Neuronal stem cell (in vitro differentiated cells): ENCODE measurements around the gene PCDH17.

ENCODE experiments used
- DNase-seq: peaks from one replicate; pipeline ENCODE4 v3.0.0-alpha.2; 2013; ENCODE audit warnings: low spot score
- H2AFZ ChIP-seq: one replicate; pipeline ENCODE4 v1.6.1; 2013; ENCODE audit warnings: mild to moderate bottlenecking, low read length, inconsistent platforms
- H2AK5ac ChIP-seq: 2 replicates; pipeline ENCODE4 v1.6.1; 2013; ENCODE audit warnings: low read depth, mild to moderate bottlenecking, inconsistent platforms, low read length, moderate library complexity, mixed read lengths
- H2BK120ac ChIP-seq: 2 replicates; pipeline ENCODE4 v1.6.1; 2013; ENCODE audit warnings: low read depth, mild to moderate bottlenecking, inconsistent platforms, low read length, moderate library complexity, mixed read lengths
- H2BK12ac ChIP-seq: one replicate; pipeline ENCODE4 v1.6.1; 2013; ENCODE audit warnings: low read length, inconsistent platforms
- H2BK15ac ChIP-seq: 2 replicates; pipeline ENCODE4 v1.6.1; 2013; ENCODE audit warnings: mild to moderate bottlenecking, low read length, inconsistent platforms, mixed read lengths
- H2BK5ac ChIP-seq: one replicate; pipeline ENCODE4 v1.6.1; 2013; ENCODE audit warnings: inconsistent platforms, mild to moderate bottlenecking, low read length, moderate library complexity
- H3K14ac ChIP-seq: one replicate; pipeline ENCODE4 v1.6.1; 2013; ENCODE audit warnings: low read length, inconsistent platforms
- H3K18ac ChIP-seq: 2 replicates; pipeline ENCODE4 v1.6.1; 2013; ENCODE audit warnings: low read length, inconsistent platforms
- H3K23ac ChIP-seq: 2 replicates; pipeline ENCODE4 v1.6.1; 2013; ENCODE audit warnings: low read depth, mild to moderate bottlenecking, mixed read lengths, low read length, inconsistent platforms; ENCODE audit not compliant: poor library complexity
- H3K27ac ChIP-seq: replicated peaks from 3 replicates; pipeline ENCODE4 v1.5.1; 2013; ENCODE audit warnings: low read length, inconsistent platforms
- H3K27me3 ChIP-seq, 3 experiments: 2 replicates each; pipeline ENCODE4 v1.6.1; 2013; ENCODE audit warnings: low read length in 3 of 3, mild to moderate bottlenecking in 2 of 3, inconsistent platforms in 1 of 3, low read depth in 1 of 3, mixed read lengths in 1 of 3, moderate library complexity in 1 of 3; ENCODE audit not compliant: control insufficient read depth in 3 of 3, insufficient read depth in 3 of 3
- H3K36me3 ChIP-seq, 2 donors: replicated peaks in 1 of 2; 2 replicates each; pipeline ENCODE4 v1.6.1; 2013; ENCODE audit warnings: low read length in 2 of 2; ENCODE audit not compliant: control insufficient read depth in 2 of 2, insufficient read depth in 2 of 2
- H3K4ac ChIP-seq: 2 replicates; pipeline ENCODE4 v1.6.1; 2013; ENCODE audit warnings: inconsistent platforms, mild to moderate bottlenecking, low read length, moderate library complexity
- H3K4me1 ChIP-seq, 2 donors: 1 replicate in 1 of 2; 2 replicates in 1 of 2; pipeline ENCODE4 v1.6.1; 2013; ENCODE audit warnings: low read length in 2 of 2, low read depth in 1 of 2; ENCODE audit not compliant: control insufficient read depth in 2 of 2, insufficient read depth in 1 of 2
- H3K4me2 ChIP-seq: one replicate; pipeline ENCODE4 v1.6.1; 2013; ENCODE audit warnings: mild to moderate bottlenecking, low read length, inconsistent platforms; ENCODE audit not compliant: insufficient read depth, poor library complexity, severe bottlenecking
- H3K4me3 ChIP-seq, 2 donors: 2 replicates each; pipeline ENCODE4 v1.5.1; 2013; ENCODE audit warnings: low read length in 2 of 2, mild to moderate bottlenecking in 2 of 2, inconsistent platforms in 1 of 2, moderate library complexity in 1 of 2
- H3K79me1 ChIP-seq: one replicate; pipeline ENCODE4 v1.6.1; 2013; ENCODE audit warnings: low read depth, mild to moderate bottlenecking, inconsistent platforms, low read length, moderate library complexity
- H3K9ac ChIP-seq: one replicate; pipeline ENCODE4 v1.6.1; 2013; ENCODE audit warnings: mild to moderate bottlenecking, low read depth, low read length, inconsistent platforms; ENCODE audit not compliant: poor library complexity
- H3K9me3 ChIP-seq, 2 donors: replicated peaks in 1 of 2; 2 replicates each; pipeline versions ENCODE3 to v1.6.1; 2013; ENCODE audit warnings: low read length in 2 of 2, mild to moderate bottlenecking in 2 of 2, inconsistent platforms in 1 of 2, low read depth in 1 of 2, mixed read lengths in 1 of 2, moderate library complexity in 1 of 2; ENCODE audit not compliant: control insufficient read depth in 2 of 2, insufficient read depth in 1 of 2
- H4K8ac ChIP-seq: one replicate; pipeline ENCODE4 v1.6.1; 2013; ENCODE audit warnings: low read depth, mild to moderate bottlenecking, inconsistent platforms, low read length, moderate library complexity
- H4K91ac ChIP-seq: one replicate; pipeline ENCODE4 v1.6.1; 2013; ENCODE audit warnings: low read length, low read depth, mild to moderate bottlenecking, inconsistent platforms; ENCODE audit not compliant: poor library complexity
- WGBS, 2 donors: extraction: QIAGEN DNeasy Blood & Tissue Kit; methylation state at CpG; one replicate each; pipeline ENCODE4 v1.1.7; 2013; ENCODE audit warnings: missing lambda C conversion rate in 2 of 2, mixed read lengths in 1 of 2; ENCODE audit not compliant: insufficient read length in 2 of 2, insufficient replicate concordance in 1 of 2; ENCODE audit errors: extremely low coverage in 2 of 2; 5-methylcytosine and 5-hydroxymethylcytosine counted together

PCDH17 gene

GRCh38 chr13:57725480-57725879, 93.9 kb downstream of the PCDH17 start:
- Histone ChIP-seq H3K18ac (no peak overlapping the region), H2BK15ac (no peak overlapping the region), H3K9me3 (no peaks in the 10 kb centered on the region), H3K4me1 (peaks cover 3 to 11% of the 10 kb centered on the region in 2 donors), H2BK12ac (no peak overlapping the region), H3K9ac (no peak overlapping the region), H2AFZ (no peak overlapping the region), H3K4me3 (no peak overlapping the region), H3K36me3 (peaks cover 0 to 19% of the 10 kb centered on the region in 2 donors), H2BK5ac (no peak overlapping the region), H2BK120ac (no peak overlapping the region), H4K8ac (no peak overlapping the region), H3K4ac (no peak overlapping the region), H4K91ac (no peak overlapping the region), H3K4me2 (peak overlapping the region; percentile 12), H3K27ac (peak overlapping the region; percentile 95), H3K23ac (no peak overlapping the region), H2AK5ac (no peak overlapping the region), H3K27me3 (no peaks in the 10 kb centered on the region), H3K79me1 (no peaks in the 10 kb centered on the region), H3K14ac (no peak overlapping the region)
- WGBS, 2 donors: no CpG with 5 or more reads among the region's 2 CpGs
- DNase-seq: no peak

DNA sequence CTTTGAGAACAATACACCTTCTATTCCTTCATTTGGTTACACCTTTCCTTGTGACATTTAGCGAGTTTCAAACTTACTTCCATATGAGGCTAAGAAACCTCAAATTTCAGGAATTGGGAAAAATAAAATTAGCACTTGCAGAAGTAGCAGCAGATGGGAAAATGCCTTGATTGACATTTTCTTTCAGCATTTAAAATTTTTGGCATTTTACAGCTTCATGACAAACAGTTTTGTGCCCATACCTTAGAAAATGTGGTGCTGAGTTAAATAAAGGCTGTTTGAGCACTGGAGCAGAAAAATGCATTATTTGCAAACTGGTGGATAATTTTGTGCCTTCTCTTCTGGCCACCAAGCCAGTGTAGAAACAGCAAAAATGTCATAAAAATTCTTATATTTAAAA, 95.4 kb downstream of the PCDH17 start:
- Histone ChIP-seq H3K79me1 (no peaks in the 10 kb centered on the region), H4K8ac (no peak overlapping the region), H4K91ac (no peak overlapping the region), H3K18ac (no peak overlapping the region), H2AFZ (no peak overlapping the region), H2BK15ac (no peak overlapping the region), H2BK12ac (no peak overlapping the region), H3K27me3 (no peaks in the 10 kb centered on the region), H3K4me1 (peaks cover 3 to 11% of the 10 kb centered on the region in 2 donors), H2BK120ac (no peak overlapping the region), H3K4me2 (no peak overlapping the region), H3K27ac (no peak overlapping the region), H3K23ac (no peak overlapping the region), H3K36me3 (peaks cover 0 to 19% of the 10 kb centered on the region in 2 donors), H3K4me3 (no peak overlapping the region), H3K4ac (no peak overlapping the region), H2BK5ac (no peak overlapping the region), H3K14ac (no peak overlapping the region), H3K9me3 (no peaks in the 10 kb centered on the region), H3K9ac (no peak overlapping the region), H2AK5ac (no peak overlapping the region)
- no CpG with 5 or more reads among the region's 1 CpG for WGBS, 2 donors
- DNase-seq: no peak

DNA sequence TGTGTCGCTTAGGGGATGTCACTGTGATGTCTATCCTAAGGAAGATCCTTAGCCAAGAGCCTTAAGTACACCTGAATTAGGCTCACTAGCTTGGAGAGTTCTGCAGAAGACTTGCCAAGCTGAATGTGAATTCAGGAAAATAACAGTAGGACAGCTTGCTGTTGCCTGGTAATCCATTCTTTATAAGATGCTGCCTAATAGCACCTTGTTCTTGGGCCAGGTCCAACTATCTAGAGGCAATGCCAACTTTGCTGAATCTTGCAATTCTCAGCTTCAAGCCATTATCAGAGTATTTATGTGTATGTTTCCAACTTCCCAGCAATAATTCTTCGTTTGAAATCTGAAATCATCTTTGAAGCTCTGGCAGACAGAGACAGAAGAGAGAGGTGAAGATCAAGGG, 102.8 kb downstream of the PCDH17 start:
- no peak overlapping the region for H3K18ac ChIP-seq
- H3K9me3 ChIP-seq: no peaks in the 10 kb centered on the region
- no peak overlapping the region for H2BK5ac ChIP-seq
- no peaks in the 10 kb centered on the region for H3K27me3 ChIP-seq
- H2BK15ac ChIP-seq: no peak overlapping the region
- H3K4ac ChIP-seq: no peak overlapping the region
- H4K8ac ChIP-seq: no peak overlapping the region
- H2BK120ac ChIP-seq: no peak overlapping the region
- H3K27ac ChIP-seq: no peak overlapping the region
- no peak for DNase-seq
- no peak overlapping the region for H3K4me3 ChIP-seq
- H3K14ac ChIP-seq: no peak overlapping the region
- H2AK5ac ChIP-seq: no peak overlapping the region
- no peak overlapping the region for H3K9ac ChIP-seq
- H2BK12ac ChIP-seq: no peak overlapping the region
- no peaks in the 10 kb centered on the region for H3K79me1 ChIP-seq
- no CpG with 5 or more reads among the region's 2 CpGs for WGBS, 2 donors
- no peak overlapping the region for H2AFZ ChIP-seq
- H3K4me2 ChIP-seq: no peak overlapping the region
- no peaks in the 10 kb centered on the region for H3K36me3 ChIP-seq
- no peak overlapping the region for H4K91ac ChIP-seq
- no peak overlapping the region for H3K23ac ChIP-seq
- H3K4me1 ChIP-seq: peaks cover 0 to 2% of the 10 kb centered on the region in 2 donors

DNA sequence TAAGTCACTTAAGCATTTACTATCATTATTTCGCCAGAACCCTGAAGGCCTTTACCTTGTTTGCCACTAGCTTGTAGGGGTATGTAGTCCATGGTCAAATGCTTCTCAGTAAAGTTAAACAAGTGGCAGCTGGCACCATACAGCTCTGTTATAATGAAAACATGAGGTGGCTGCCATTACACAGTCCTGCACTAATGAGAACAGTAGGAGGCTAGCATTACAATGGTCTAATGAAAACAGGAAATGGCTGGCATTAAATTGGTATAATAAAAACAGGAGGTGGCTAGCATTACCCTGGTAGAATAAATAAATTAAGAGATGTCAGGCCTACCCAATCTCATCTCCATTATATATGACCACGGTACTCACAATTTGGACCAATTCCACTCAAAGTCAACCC, 107.5 kb downstream of the PCDH17 start:
- Histone ChIP-seq H4K91ac (no peak overlapping the region), H2BK12ac (no peak overlapping the region), H4K8ac (no peak overlapping the region), H3K4ac (no peak overlapping the region), H3K36me3 (no peaks in the 10 kb centered on the region), H3K18ac (no peak overlapping the region), H3K9ac (no peak overlapping the region), H3K9me3 (no peaks in the 10 kb centered on the region), H2BK120ac (no peak overlapping the region), H3K4me1 (peaks cover 2 to 4% of the 10 kb centered on the region in 2 donors), H3K79me1 (no peaks in the 10 kb centered on the region), H2BK5ac (no peak overlapping the region), H3K27ac (no peak overlapping the region), H3K14ac (no peak overlapping the region), H3K23ac (no peak overlapping the region), H3K4me3 (no peak overlapping the region), H3K27me3 (no peaks in the 10 kb centered on the region), H2AK5ac (no peak overlapping the region), H2BK15ac (no peak overlapping the region), H3K4me2 (no peak overlapping the region), H2AFZ (peak overlapping the region; percentile 32)
- WGBS, 2 donors: no CpG with 5 or more reads among the region's 2 CpGs
- DNase-seq: no peak
